Measurements from ENCODE around the gene INTS6. TPM values are rescaled to one million over a fixed set of nuclear protein-coding genes. Genes with fewer than 3 reads are reported as not detected.

Gene INTS6
- total RNA-seq, 1 experiment from 2014 or later: 27.2 TPM

DNA sequence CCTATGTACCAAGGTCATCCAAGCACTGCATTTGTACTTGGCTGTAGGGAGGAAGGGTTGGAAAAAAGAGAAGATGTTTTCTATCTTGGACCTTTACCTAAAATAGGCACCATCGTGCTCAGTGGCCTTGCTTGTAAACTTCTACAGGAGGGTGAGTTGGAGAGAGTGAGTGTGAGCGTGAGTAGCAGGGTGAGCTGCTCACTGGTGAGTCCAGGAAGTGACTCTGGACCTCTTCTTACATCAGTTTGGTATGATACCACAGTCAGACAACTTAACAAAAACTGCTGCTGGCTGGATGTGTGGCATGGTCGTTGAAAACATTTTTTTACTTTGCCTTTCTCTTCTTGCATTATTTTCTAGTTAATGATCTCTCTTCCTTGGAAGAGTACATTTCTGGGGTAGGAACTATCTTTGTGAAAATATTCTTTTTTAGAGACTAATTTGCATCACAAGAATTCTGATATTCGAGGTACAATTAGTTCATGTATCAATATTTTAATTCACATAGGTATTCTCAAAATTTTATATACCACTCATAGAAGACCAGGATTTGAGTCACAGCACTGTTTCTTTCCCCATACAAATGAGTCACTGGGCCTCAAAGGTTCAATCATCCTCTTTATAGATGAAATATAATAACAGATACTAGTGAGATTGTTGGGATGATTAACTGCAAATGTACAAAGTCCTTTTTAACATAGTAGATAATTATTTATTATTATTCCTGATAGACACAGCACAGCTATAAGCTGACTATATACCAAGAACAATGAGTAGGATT is 112.7 kb downstream of the INTS6 start:
- DNase-seq (ENCODE audit: low spot score) (no peak), ATAC-seq (no peak)
- H3K4me1 Mint-ChIP-seq: peaks cover 30% of the 10 kb centered on the region
- CTCF ChIA-PET: no interaction called here
- no peak for TF ChIP-seq CREM (CRISPR knock-in tag; IDR thresholded peaks at IDR 0.05)
- TF ChIP-seq EMX1 (CRISPR knock-in tag; IDR thresholded peaks at IDR 0.05): no peak
- TF ChIP-seq RELA (CRISPR knock-in tag; IDR thresholded peaks at IDR 0.05; ENCODE audit: borderline replicate concordance): no peak
- no peak for TF ChIP-seq ZNF263 (CRISPR knock-in tag; IDR thresholded peaks at IDR 0.05; ENCODE audit: low read depth)
- TF ChIP-seq JAZF1 (CRISPR knock-in tag; IDR thresholded peaks at IDR 0.05): no peak
- TF ChIP-seq, protein P1, sequence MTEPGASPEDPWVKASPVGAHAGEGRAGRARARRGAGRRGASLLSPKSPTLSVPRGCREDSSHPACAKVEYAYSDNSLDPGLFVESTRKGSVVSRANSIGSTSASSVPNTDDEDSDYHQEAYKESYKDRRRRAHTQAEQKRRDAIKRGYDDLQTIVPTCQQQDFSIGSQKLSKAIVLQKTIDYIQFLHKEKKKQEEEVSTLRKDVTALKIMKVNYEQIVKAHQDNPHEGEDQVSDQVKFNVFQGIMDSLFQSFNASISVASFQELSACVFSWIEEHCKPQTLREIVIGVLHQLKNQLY (CRISPR knock-in tag; IDR thresholded peaks at IDR 0.05): no peak
- TF ChIP-seq SP1 (CRISPR knock-in tag; conservative IDR thresholded peaks at IDR 0.05): no peak
- TF ChIP-seq, protein P2, sequence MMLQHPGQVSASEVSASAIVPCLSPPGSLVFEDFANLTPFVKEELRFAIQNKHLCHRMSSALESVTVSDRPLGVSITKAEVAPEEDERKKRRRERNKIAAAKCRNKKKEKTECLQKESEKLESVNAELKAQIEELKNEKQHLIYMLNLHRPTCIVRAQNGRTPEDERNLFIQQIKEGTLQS (CRISPR knock-in tag; conservative IDR thresholded peaks at IDR 0.05): no peak
- no peak for TF ChIP-seq CREB1 (CRISPR knock-in tag; IDR thresholded peaks at IDR 0.05)
- TF ChIP-seq JUN (CRISPR knock-in tag; IDR thresholded peaks at IDR 0.05): no peak
- no peak for TF ChIP-seq NR3C1 (CRISPR knock-in tag; conservative IDR thresholded peaks at IDR 0.05; ENCODE audit: low read depth)
- TF ChIP-seq ATF1 (CRISPR knock-in tag; IDR thresholded peaks at IDR 0.05): no peak
- TF ChIP-seq PRRX2 (CRISPR knock-in tag; IDR thresholded peaks at IDR 0.05): no peak
- no peaks in the 10 kb centered on the region for H3K9me3 Mint-ChIP-seq
- POLR2A ChIA-PET: no interaction called here
- no peaks in the 10 kb centered on the region for H3K27me3 Mint-ChIP-seq (ENCODE audit: low read depth)
- no peak overlapping the region for H3K27ac Mint-ChIP-seq
- H3K36me3 Mint-ChIP-seq: no peaks in the 10 kb centered on the region
- H3K4me3 Mint-ChIP-seq: no peak overlapping the region

DNA sequence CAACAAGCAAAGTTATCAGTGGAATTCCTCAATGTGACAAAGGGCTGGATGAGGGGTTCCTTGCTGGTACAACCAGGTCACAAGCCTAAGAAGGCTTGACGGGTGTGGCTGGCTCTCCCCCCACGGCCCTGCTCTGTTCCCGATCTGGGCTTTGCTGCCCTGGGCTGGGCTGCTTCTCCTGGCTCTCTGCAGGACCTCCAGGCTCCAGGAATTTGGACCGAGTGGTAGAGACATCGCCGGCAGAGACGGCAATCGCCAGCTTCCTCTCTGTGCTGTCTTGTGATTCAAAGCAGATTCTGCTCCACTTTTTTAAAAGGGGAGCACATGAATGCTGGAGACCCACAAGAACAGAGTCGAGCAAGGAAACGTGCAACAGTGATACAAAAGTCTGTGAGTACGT is 113.5 kb downstream of the INTS6 start, which contains the start of gene SERPINE3:
Gene SERPINE3 (plus strand): TSS at position 338 of the 400 bp plus-strand sequence. CDS start 1,401 bp downstream, outside the sequence.
- Mint-ChIP-seq H3K27me3 (ENCODE audit: low read depth) (no peaks in the 10 kb centered on the region), H3K36me3 (no peaks in the 10 kb centered on the region), H3K9me3 (no peaks in the 10 kb centered on the region), H3K4me3 (no peak within 1 kb of the TSS), H3K27ac (no peak within 1 kb of the TSS), H3K4me1 (peaks cover 30% of the 10 kb centered on the region)
- TF ChIP-seq CREM (CRISPR knock-in tag; IDR thresholded peaks at IDR 0.05) (no peak), NFATC4 (CRISPR knock-in tag; IDR thresholded peaks at IDR 0.05) (no peak), ATF1 (CRISPR knock-in tag; IDR thresholded peaks at IDR 0.05) (no peak), MXD4 (CRISPR knock-in tag; IDR thresholded peaks at IDR 0.05; ENCODE audit: borderline replicate concordance) (no peak), ESRRA (CRISPR knock-in tag; IDR thresholded peaks at IDR 0.05; ENCODE audit: borderline replicate concordance) (no peak), RORB (CRISPR knock-in tag; IDR thresholded peaks at IDR 0.05) (no peak), NR1H2 (CRISPR knock-in tag; IDR thresholded peaks at IDR 0.05) (no peak), TEAD4 (CRISPR knock-in tag; IDR thresholded peaks at IDR 0.05) (no peak)
- TF ChIP-seq, protein P3, sequence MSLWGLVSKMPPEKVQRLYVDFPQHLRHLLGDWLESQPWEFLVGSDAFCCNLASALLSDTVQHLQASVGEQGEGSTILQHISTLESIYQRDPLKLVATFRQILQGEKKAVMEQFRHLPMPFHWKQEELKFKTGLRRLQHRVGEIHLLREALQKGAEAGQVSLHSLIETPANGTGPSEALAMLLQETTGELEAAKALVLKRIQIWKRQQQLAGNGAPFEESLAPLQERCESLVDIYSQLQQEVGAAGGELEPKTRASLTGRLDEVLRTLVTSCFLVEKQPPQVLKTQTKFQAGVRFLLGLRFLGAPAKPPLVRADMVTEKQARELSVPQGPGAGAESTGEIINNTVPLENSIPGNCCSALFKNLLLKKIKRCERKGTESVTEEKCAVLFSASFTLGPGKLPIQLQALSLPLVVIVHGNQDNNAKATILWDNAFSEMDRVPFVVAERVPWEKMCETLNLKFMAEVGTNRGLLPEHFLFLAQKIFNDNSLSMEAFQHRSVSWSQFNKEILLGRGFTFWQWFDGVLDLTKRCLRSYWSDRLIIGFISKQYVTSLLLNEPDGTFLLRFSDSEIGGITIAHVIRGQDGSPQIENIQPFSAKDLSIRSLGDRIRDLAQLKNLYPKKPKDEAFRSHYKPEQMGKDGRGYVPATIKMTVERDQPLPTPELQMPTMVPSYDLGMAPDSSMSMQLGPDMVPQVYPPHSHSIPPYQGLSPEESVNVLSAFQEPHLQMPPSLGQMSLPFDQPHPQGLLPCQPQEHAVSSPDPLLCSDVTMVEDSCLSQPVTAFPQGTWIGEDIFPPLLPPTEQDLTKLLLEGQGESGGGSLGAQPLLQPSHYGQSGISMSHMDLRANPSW (CRISPR knock-in tag; conservative IDR thresholded peaks at IDR 0.05; ENCODE audit: low read depth): no peak
- TF ChIP-seq, protein P4, sequence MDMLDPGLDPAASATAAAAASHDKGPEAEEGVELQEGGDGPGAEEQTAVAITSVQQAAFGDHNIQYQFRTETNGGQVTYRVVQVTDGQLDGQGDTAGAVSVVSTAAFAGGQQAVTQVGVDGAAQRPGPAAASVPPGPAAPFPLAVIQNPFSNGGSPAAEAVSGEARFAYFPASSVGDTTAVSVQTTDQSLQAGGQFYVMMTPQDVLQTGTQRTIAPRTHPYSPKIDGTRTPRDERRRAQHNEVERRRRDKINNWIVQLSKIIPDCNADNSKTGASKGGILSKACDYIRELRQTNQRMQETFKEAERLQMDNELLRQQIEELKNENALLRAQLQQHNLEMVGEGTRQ (CRISPR knock-in tag; IDR thresholded peaks at IDR 0.05): no peak
- TF ChIP-seq, protein P1 (CRISPR knock-in tag; IDR thresholded peaks at IDR 0.05): no peak
- TF ChIP-seq, protein P2 (CRISPR knock-in tag; conservative IDR thresholded peaks at IDR 0.05): no peak
- ChIA-PET CTCF (no interaction called here), POLR2A (no interaction called here)
- no peak for DNase-seq (ENCODE audit: low spot score)
- peak; percentile 50 for ATAC-seq
